Peyer's patch (tissue), 4 donors: ENCODE measurements around the gene LECT2.

Experiments
- POLR2A ChIP-seq, 2 donors: fragments of 450-650 bp; IDR thresholded peaks; one replicate each; pipeline ENCODE4 v1.5.1; 2017; ENCODE audit warnings: antibody characterized with exemption in 2 of 2, mild to moderate bottlenecking in 2 of 2, moderate library complexity in 2 of 2
- TF ChIP-seq, protein P1 (sequence below), 6 experiments: fragments of 450-650 bp in 4 of 6; fragments of 200-600 bp in 2 of 6; sonication (generic) in 1 of 6; IDR thresholded peaks; one replicate each; pipeline ENCODE4 v1.5.1; 2017 to 2019; ENCODE audit warnings: antibody characterized with exemption in 6 of 6, mild to moderate bottlenecking in 3 of 6, moderate library complexity in 1 of 6

DNA sequence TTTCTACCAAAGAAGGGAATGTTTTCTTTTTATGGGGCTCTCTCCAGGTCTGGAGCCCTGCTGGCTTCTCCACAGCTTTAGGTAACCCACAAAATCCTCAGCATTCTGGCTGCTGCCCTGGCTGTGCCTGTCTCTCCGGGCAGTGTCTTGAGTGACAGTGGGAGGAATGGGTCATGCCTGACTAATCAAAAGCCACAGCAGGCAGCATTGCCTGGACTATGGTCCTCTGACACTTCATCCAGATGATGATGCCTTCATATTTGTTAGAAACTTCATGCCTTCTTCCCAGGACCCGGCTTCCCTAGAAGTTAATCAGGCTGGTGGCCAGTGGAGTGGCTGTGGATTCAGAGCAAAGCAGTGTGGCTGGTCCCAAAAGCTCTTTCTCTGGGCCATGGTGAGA is 41.8 kb upstream of the LECT2 start:
- no peak for TF ChIP-seq POLR2A (IDR thresholded peaks at IDR 0.05)
- TF ChIP-seq, protein P1, sequence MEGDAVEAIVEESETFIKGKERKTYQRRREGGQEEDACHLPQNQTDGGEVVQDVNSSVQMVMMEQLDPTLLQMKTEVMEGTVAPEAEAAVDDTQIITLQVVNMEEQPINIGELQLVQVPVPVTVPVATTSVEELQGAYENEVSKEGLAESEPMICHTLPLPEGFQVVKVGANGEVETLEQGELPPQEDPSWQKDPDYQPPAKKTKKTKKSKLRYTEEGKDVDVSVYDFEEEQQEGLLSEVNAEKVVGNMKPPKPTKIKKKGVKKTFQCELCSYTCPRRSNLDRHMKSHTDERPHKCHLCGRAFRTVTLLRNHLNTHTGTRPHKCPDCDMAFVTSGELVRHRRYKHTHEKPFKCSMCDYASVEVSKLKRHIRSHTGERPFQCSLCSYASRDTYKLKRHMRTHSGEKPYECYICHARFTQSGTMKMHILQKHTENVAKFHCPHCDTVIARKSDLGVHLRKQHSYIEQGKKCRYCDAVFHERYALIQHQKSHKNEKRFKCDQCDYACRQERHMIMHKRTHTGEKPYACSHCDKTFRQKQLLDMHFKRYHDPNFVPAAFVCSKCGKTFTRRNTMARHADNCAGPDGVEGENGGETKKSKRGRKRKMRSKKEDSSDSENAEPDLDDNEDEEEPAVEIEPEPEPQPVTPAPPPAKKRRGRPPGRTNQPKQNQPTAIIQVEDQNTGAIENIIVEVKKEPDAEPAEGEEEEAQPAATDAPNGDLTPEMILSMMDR (IDR thresholded peaks at IDR 0.05) = no peak
